K562 (cell line): ENCODE measurements around the gene TEX9. TPM values are rescaled to one million over a fixed set of nuclear protein-coding genes. Genes with fewer than 3 reads are reported as not detected.

ENCODE experiments used
- ATF3 ChIP-seq, 2 experiments: fragments of 450-650 bp in 1 of 2; sonication (generic) in 1 of 2; formaldehyde crosslinking in 1 of 2; IDR thresholded peaks in 1 of 2; conservative IDR thresholded peaks in 1 of 2; 2 replicates each; pipeline versions ENCODE4 v1.6.1 to v1.8.1; 2016 to 2023; ENCODE audit warnings: mild to moderate bottlenecking in 2 of 2, moderate library complexity in 2 of 2, inconsistent platforms in 1 of 2, missing genetic modification reagents in 1 of 2
- CTCF ChIP-seq, 3 experiments: IDR thresholded peaks in 2 of 3; conservative IDR thresholded peaks in 1 of 3; 2 replicates each; pipeline ENCODE4 v1.5.1; 2011 to 2012; ENCODE audit warnings: low read length in 3 of 3, mild to moderate bottlenecking in 3 of 3, control low read depth in 2 of 3, improper control_type of control experiment in 1 of 3, inconsistent platforms in 1 of 3, low read depth in 1 of 3, mixed read lengths in 1 of 3, moderate library complexity in 1 of 3; ENCODE audit not compliant: insufficient read depth in 2 of 3
- ESRRA ChIP-seq: fragments of 450-650 bp; IDR thresholded peaks from 2 replicates; pipeline ENCODE4 v1.6.1; 2014; ENCODE audit warnings: low read depth, mild to moderate bottlenecking, moderate library complexity, borderline replicate concordance
- FOS ChIP-seq: IDR thresholded peaks from 3 replicates; pipeline ENCODE4 v1.6.1; 2011; ENCODE audit not compliant: insufficient read length; ENCODE audit errors: extremely low read depth
- IRF1 ChIP-seq: sonication (generic); formaldehyde crosslinking; IDR thresholded peaks from 2 replicates; pipeline ENCODE4 v1.8.0; 2022; ENCODE audit warnings: missing genetic modification reagents, mild to moderate bottlenecking, borderline replicate concordance
- KDM4B ChIP-seq, 2 experiments: fragments of 450-650 bp in 1 of 2; sonication (generic) in 1 of 2; IDR thresholded peaks; 2 replicates each; pipeline ENCODE4 v1.6.1; 2016 to 2017; ENCODE audit warnings: borderline replicate concordance in 2 of 2, antibody characterized with exemption in 1 of 2, low read depth in 1 of 2, mild to moderate bottlenecking in 1 of 2
- MCM7 ChIP-seq, 2 experiments: fragments of 450-650 bp; IDR thresholded peaks; 2 replicates each; pipeline ENCODE4 v1.6.1; 2016 to 2018
- MED1 ChIP-seq: sonication (generic); formaldehyde crosslinking; IDR thresholded peaks from 2 replicates; pipeline ENCODE4 v1.8.1; 2023; ENCODE audit warnings: missing genetic modification reagents, borderline replicate concordance
- MEF2D ChIP-seq: conservative IDR thresholded peaks from 2 replicates; pipeline ENCODE4 v1.6.1; 2016; ENCODE audit warnings: low read depth, missing genetic modification characterization, missing compliant biosample characterization
- MLLT1 ChIP-seq, 2 experiments: fragments of 450-650 bp; IDR thresholded peaks; 2 replicates each; pipeline ENCODE4 v1.6.1; 2016
- NEUROD1 ChIP-seq: fragments of 150-350 bp; IDR thresholded peaks from 2 replicates; pipeline ENCODE4 v1.6.1; 2014; ENCODE audit warnings: borderline replicate concordance, low read length, low read depth; ENCODE audit not compliant: partially characterized antibody
- NR2C2 ChIP-seq, 2 experiments: fragments of 200-800 bp in 1 of 2; sonication (Bioruptor generic) in 1 of 2; sonication (generic) in 1 of 2; formaldehyde crosslinking in 1 of 2; IDR thresholded peaks; 2 replicates each; pipeline versions ENCODE4 v1.6.1 to v1.8.0; 2016 to 2022; ENCODE audit warnings: mild to moderate bottlenecking in 1 of 2, missing compliant biosample characterization in 1 of 2, missing genetic modification characterization in 1 of 2, missing genetic modification reagents in 1 of 2
- NUFIP1 ChIP-seq: fragments of 450-650 bp; IDR thresholded peaks from 2 replicates; pipeline ENCODE4 v1.6.1; 2018; ENCODE audit not compliant: partially characterized antibody
- POLR2A ChIP-seq: fragments of 450-650 bp; conservative IDR thresholded peaks from 2 replicates; pipeline ENCODE4 v1.6.1; 2016
- RUNX1 ChIP-seq: sonication (generic); IDR thresholded peaks from 2 replicates; pipeline ENCODE4 v1.6.1; 2016; ENCODE audit warnings: antibody characterized with exemption, low read depth
- SAFB2 ChIP-seq: fragments of 200-400 bp; formaldehyde crosslinking; IDR thresholded peaks from 2 replicates; pipeline ENCODE4 v1.6.1; 2018; ENCODE audit warnings: borderline replicate concordance, low read length, low read depth, moderate library complexity; ENCODE audit not compliant: severe bottlenecking
- SAP30 ChIP-seq: fragments of 200-600 bp; sonication (generic); IDR thresholded peaks from 2 replicates; pipeline ENCODE4 v1.6.1; 2012; ENCODE audit warnings: borderline replicate concordance, low read depth, mild to moderate bottlenecking, moderate library complexity, low read length, control low read depth, inconsistent platforms; ENCODE audit not compliant: insufficient read depth, poor library complexity, severe bottlenecking
- SMARCB1 ChIP-seq: IDR thresholded peaks from 2 replicates; pipeline ENCODE4 v1.6.1; 2011; ENCODE audit warnings: improper control_type of control experiment, low read depth; ENCODE audit not compliant: insufficient read length
- TBP ChIP-seq: optimal IDR thresholded peaks from 2 replicates; pipeline ENCODE3; 2011; ENCODE audit warnings: low read depth, low read length, improper control_type of control experiment
- TCF7L2 ChIP-seq: fragments of 150-350 bp; IDR thresholded peaks from 2 replicates; pipeline ENCODE4 v1.6.1; 2016; ENCODE audit warnings: low read depth, mild to moderate bottlenecking, low read length, moderate library complexity
- TSC22D4 ChIP-seq: fragments of 450-650 bp; IDR thresholded peaks from 2 replicates; pipeline ENCODE4 v1.6.1; 2016; ENCODE audit warnings: missing genetic modification characterization, missing biosample characterization, control low read depth
- ZFX ChIP-seq: sonication (generic); formaldehyde crosslinking; IDR thresholded peaks from 2 replicates; pipeline ENCODE4 v1.8.0; 2022; ENCODE audit warnings: mild to moderate bottlenecking, missing genetic modification reagents, moderate library complexity
- ZNF583 ChIP-seq: fragments of 250-450 bp; sonication (Bioruptor Pico); IDR thresholded peaks from 2 replicates; pipeline ENCODE4 v1.4.0; 2020
- polyA plus RNA-seq, 8 experiments: library from polyadenylated mRNA; depleted of rRNA in 4 of 8; stranded (reverse) in 5 of 8; unstranded in 3 of 8; fragments of >200 nt; fragmentation: Nextera tagmentation in 2 of 8; fragmentation: Illumina TruSeq in 1 of 8; extraction: Ambion mirVana in 2 of 8; extraction: Trizol in 1 of 8; gene quantifications; 2 replicates each; pipeline versions ENCODE4 v1.2.1 to v1.2.3, GENCODE V29; 2011 to 2014; ENCODE audit warnings: inconsistent platforms in 1 of 8, missing spikeins in 1 of 8
- total RNA-seq, 7 experiments: library from RNA; depleted of rRNA in 6 of 7; stranded (reverse); fragments of >200 nt in 6 of 7; fragmentation: Illumina TruSeq in 2 of 7; extraction: Trizol in 2 of 7; gene quantifications; 2 replicates each; pipeline versions ENCODE4 v1.2.1 to v1.2.3, GENCODE V29; 2011 to 2021; ENCODE audit warnings: low replicate concordance in 1 of 7

The TEX9 gene
- total and polyA plus RNA-seq, 9 of the 15 experiments (the other 6 are each of a cell fraction or from before 2014, with no cell fraction given): 0.93 to 3.6 (median 2.4) TPM

- no peak for TF ChIP-seq TCF7L2
- TF ChIP-seq MED1 (CRISPR knock-in tag): no peak
- TF ChIP-seq MEF2D (tag): no peak
- TF ChIP-seq IRF1: no peak
- TF ChIP-seq FOS: peak; percentile 88
- no peak for TF ChIP-seq CTCF (IDR thresholded peaks at IDR 0.05 in 2 of 3, conservative IDR thresholded peaks at IDR 0.05 in 1 of 3; ENCODE audit: insufficient read depth in 2 of 3, low read depth in 1 of 3, low read length in 3 of 3)
- TF ChIP-seq TSC22D4 (tag): no peak
- TF ChIP-seq NEUROD1: peak; percentile 65
- no peak for TF ChIP-seq RUNX1
- no peak for TF ChIP-seq SMARCB1
- TF ChIP-seq ZNF583 (CRISPR knock-in tag): no peak
- no peak for TF ChIP-seq NUFIP1
- TF ChIP-seq KDM4B (IDR thresholded peaks at IDR 0.05; ENCODE audit: borderline replicate concordance in 2 of 2, low read depth in 1 of 2): no peak
- TF ChIP-seq SAP30: peak; percentile 95
- peak; percentile 66 for TF ChIP-seq POLR2A
- no peak for TF ChIP-seq MLLT1 (IDR thresholded peaks at IDR 0.05)
- no peak for TF ChIP-seq MCM7 (IDR thresholded peaks at IDR 0.05)
- TF ChIP-seq TBP: peak; percentile 41
- TF ChIP-seq ESRRA: no peak; the same call in 1 of the 2 replicates
- TF ChIP-seq SAFB2: no peak
- TF ChIP-seq ZFX (CRISPR knock-in tag): peak; percentile 48
- TF ChIP-seq ATF3 (IDR thresholded peaks at IDR 0.05): no peak
- no peak for TF ChIP-seq ATF3 (CRISPR knock-in tag; conservative IDR thresholded peaks at IDR 0.05)
- TF ChIP-seq NR2C2 (CRISPR knock-in tag; IDR thresholded peaks at IDR 0.05): peak; percentile 57; the same call in 1 of the 2 replicates
- TF ChIP-seq NR2C2 (tag; IDR thresholded peaks at IDR 0.05): peak; percentile 66; the same call in 1 of the 2 replicates
Measured at GRCh38 chr15:56464893-56465520, 99.8 kb downstream of the TEX9 start, which contains the start of gene MNS1 (continued).
